Heart right ventricle (tissue), 16 donors: Measurements from ENCODE around the gene TDRD10. TPM values are rescaled to one million over a fixed set of nuclear protein-coding genes. Genes with fewer than 3 reads are reported as not detected.

ENCODE experiments used
- ATAC-seq, 8 donors: fragments of 200-7000 bp; cut with Tn5 transposase; one replicate each; pipeline ENCODE4 v1.9.1; 2020; ENCODE audit warnings: mild to moderate bottlenecking in 8 of 8, moderate library complexity in 8 of 8, moderate number of reproducible peaks in 1 of 8
- DNase-seq, 2 donors: peaks; one replicate each; pipeline ENCODE4 v3.0.0-alpha.2; 2020
- H3K27ac ChIP-seq, 10 donors: fragments of 200-600 bp; sonication (generic) in 2 of 10; one replicate each; pipeline versions ENCODE4 v1.5.0 to v1.8.0; 2020 to 2022; ENCODE audit warnings: mild to moderate bottlenecking in 3 of 10
- H3K27me3 ChIP-seq, 7 donors: fragments of 200-600 bp; one replicate each; pipeline ENCODE4 v1.8.0; 2021 to 2022; ENCODE audit warnings: mild to moderate bottlenecking in 2 of 7
- H3K36me3 ChIP-seq, 9 donors: fragments of 200-600 bp; sonication (generic) in 1 of 9; one replicate each; pipeline versions ENCODE4 v1.5.0 to v1.8.0; 2020 to 2022; ENCODE audit warnings: mild to moderate bottlenecking in 2 of 9
- H3K4me1 ChIP-seq, 9 donors: fragments of 200-600 bp; sonication (generic) in 1 of 9; one replicate each; pipeline versions ENCODE4 v1.5.0 to v1.8.0; 2020 to 2022; ENCODE audit warnings: mild to moderate bottlenecking in 4 of 9
- H3K4me3 ChIP-seq, 10 donors: fragments of 200-600 bp; sonication (generic) in 2 of 10; one replicate each; pipeline versions ENCODE4 v1.5.0 to v1.8.0; 2020 to 2022; ENCODE audit warnings: mild to moderate bottlenecking in 7 of 10, moderate library complexity in 2 of 10
- H3K9me3 ChIP-seq, 11 donors: fragments of 200-600 bp in 10 of 11; sonication (generic) in 2 of 11; one replicate each; pipeline versions ENCODE4 v1.5.0 to v1.8.0; 2013 to 2022; ENCODE audit warnings: mild to moderate bottlenecking in 2 of 11, control low read depth in 1 of 11, moderate library complexity in 1 of 11
- WGBS, 2 donors: extraction: QIAGEN DNeasy Blood & Tissue Kit; methylation state at CpG; one replicate each; pipeline ENCODE4 v1.1.7; 2013; ENCODE audit warnings: inconsistent platforms in 1 of 2; 5-methylcytosine and 5-hydroxymethylcytosine counted together
- intact Hi-C, 10 donors: fragments of 100-400 bp; cut with DNase I; formaldehyde crosslinking; loops; one replicate each; pipeline versions ENCODE4 v1.11.1 to v1.14.2; 2022
- polyA plus RNA-seq, 2 donors: library from polyadenylated mRNA; stranded (reverse); fragments of 200-250 nt; gene quantifications; one replicate each; pipeline ENCODE4 v1.2.3, GENCODE V29; 2013
- total RNA-seq, 10 donors: library from RNA; stranded (reverse); fragmentation: NEBNext Ultra II Directional in 3 of 10; extraction: Animal tissue kit (Norgen Biotek cat#: 25700) in 3 of 10; gene quantifications; one replicate each; pipeline versions ENCODE4 v1.2.1 to v1.2.4, GENCODE V29; 2021 to 2023
- TF ChIP-seq, protein P1 (sequence below), 9 donors: fragments of 200-600 bp; sonication (generic) in 2 of 9; IDR thresholded peaks; one replicate each; pipeline versions ENCODE4 v1.5.0 to v1.8.0; 2021 to 2022; ENCODE audit warnings: antibody characterized with exemption in 9 of 9, mild to moderate bottlenecking in 5 of 9, moderate library complexity in 1 of 9
- donor health status: Arrhythmogenic right ventricular cardiomyopathy.
- donor health status: ischemic (EF 13 %, LVEDD 7.1; RV severe dilation, severe dysfunction).
- donor health status: healthy with polysubstance abuse.
- donor health status: DM: no; HTN: yes; CAD: no.
- donor health status: DM: no; HTN: no; CAD: no.
- donor health status: ischemic (EF 25% LVEDD 6.9; RV normal size, moderate dysfunction).
- donor health status: ischemic (EF 25% LVEDD 5.7; RV mildly dilated, moderate dysfunction).
- donor health status: healthy.
- donor health status: DM: yes; HTN: yes; CAD: no.
- donor health status: Ischemic cardiomyopathy.
- donor health status: ischemic (EF 35%, LVEDD 5.7; RV mildly dilated, moderate dysfunction).
- donor health status: nonischemic (EF 11% LVEDD 7.7; RV severe dilation, severe dysfunction).
- donor health status: DM: yes; HTN: yes; CAD: no.
- donor health status: PGD.
- donor health status: ischemic (EF 29% LVEDD 5.4; RV normal size, mild dysfunction).
- donor health status: nonischemic (EF 23%, LVEDD 6.1; RV moderate dilation, normal function).

Gene TDRD10
- total and polyA plus RNA-seq, 12 donors, result 1.1 to 13.3 (median 2.0) TPM

DNA sequence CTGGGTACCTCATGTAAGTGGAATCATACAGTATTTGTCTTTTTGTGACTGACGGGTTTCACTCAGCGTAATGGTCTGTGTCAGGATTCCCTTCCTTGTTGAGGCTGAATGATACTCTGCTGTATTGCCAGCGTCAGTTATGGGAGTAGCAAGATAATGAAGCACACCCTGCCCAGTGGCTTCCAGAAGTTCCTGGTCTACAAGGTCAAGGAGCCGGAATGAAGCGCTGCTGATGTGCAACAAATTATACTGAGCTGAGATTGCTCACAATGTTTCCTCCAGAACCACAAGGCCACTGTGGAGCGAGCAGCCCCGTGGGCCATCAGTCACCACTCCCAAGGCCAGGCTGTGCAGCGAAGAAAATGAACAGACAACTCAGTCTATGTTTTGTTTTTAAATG, 24.0 kb upstream of the TDRD10 start:
- Histone ChIP-seq H3K4me3 (no peak overlapping the region), H3K4me1 (peaks cover 0 to 40% (median 23%) of the 10 kb centered on the region in 9 donors), H3K27me3 (no peaks in the 10 kb centered on the region), H3K27ac (no peak overlapping the region), H3K36me3 (peaks cover 0 to 48% (median 0%) of the 10 kb centered on the region in 9 donors), H3K9me3 (no peaks in the 10 kb centered on the region)
- intact Hi-C loops, result loop anchor here in 3 of 10 donors (2.0 to 5.0 kb wide), 3 partner anchors 64 to 399 kb away; no protein-coding TSS in a partner anchor
- TF ChIP-seq, protein P1, sequence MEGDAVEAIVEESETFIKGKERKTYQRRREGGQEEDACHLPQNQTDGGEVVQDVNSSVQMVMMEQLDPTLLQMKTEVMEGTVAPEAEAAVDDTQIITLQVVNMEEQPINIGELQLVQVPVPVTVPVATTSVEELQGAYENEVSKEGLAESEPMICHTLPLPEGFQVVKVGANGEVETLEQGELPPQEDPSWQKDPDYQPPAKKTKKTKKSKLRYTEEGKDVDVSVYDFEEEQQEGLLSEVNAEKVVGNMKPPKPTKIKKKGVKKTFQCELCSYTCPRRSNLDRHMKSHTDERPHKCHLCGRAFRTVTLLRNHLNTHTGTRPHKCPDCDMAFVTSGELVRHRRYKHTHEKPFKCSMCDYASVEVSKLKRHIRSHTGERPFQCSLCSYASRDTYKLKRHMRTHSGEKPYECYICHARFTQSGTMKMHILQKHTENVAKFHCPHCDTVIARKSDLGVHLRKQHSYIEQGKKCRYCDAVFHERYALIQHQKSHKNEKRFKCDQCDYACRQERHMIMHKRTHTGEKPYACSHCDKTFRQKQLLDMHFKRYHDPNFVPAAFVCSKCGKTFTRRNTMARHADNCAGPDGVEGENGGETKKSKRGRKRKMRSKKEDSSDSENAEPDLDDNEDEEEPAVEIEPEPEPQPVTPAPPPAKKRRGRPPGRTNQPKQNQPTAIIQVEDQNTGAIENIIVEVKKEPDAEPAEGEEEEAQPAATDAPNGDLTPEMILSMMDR (IDR thresholded peaks at IDR 0.05), result no peak
- ATAC-seq (no peak), DNase-seq (no peak)
- WGBS, 2 donors, result 90% methylated on average over 8 of the region's 8 CpGs

DNA sequence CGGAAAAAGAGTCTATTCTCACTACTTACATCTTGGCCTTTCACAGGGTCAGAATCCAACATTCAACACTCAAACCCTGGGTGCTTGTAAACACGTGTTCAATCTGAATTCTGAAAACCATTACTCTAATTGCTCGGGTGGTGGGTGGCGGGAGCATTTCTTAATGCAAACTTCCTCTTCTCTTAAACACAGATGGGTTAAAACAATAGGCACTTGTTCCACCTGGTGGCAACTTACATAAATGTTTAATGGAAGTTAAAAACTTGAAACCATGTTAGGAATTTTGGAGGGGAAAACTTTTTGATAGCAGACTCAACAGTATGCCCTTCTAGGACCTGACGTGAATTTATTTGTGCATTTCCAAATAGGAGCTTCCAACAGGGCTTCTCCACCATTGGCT, 23.4 kb upstream of the TDRD10 start:
- intact Hi-C loops, result loop anchor here in 4 of 10 donors (1.0 to 5.0 kb wide), 4 partner anchors 64 to 399 kb away; no protein-coding TSS in a partner anchor
- TF ChIP-seq, protein P1 (IDR thresholded peaks at IDR 0.05), result no peak
- ATAC-seq, result no peak

GRCh38 chr1:154479764-154480421, 22.1 kb upstream of the TDRD10 start:
- Histone ChIP-seq H3K27ac (peak overlapping the region in 4 of 10 donors; percentile 23 to 66 (median 44)), H3K4me3 (no peak overlapping the region), H3K27me3 (no peaks in the 10 kb centered on the region), H3K4me1 (peaks cover 0 to 49% (median 27%) of the 10 kb centered on the region in 9 donors), H3K9me3 (no peaks in the 10 kb centered on the region), H3K36me3 (peaks cover 0 to 59% (median 8%) of the 10 kb centered on the region in 9 donors)
- 34 to 35% methylated on average over 9 of the region's 9 CpGs for WGBS, 2 donors
- intact Hi-C loops, result loop anchor here (1.0 to 10.0 kb wide), 11 partner anchors 62 to 575 kb away; partner anchors contain the start of genes KCNN3 (in 3 of the 10) and ADAM15 (in 1 of the 10)
- peak; percentile 84 to 92 (median 90) for ATAC-seq
- TF ChIP-seq, protein P1 (IDR thresholded peaks at IDR 0.05), result peak; percentile 85 to 95 (median 94)
- peak in 1 of 2 donors; percentile 79 for DNase-seq

More for the DNA sequence above, 23.4 kb upstream of the TDRD10 start:
- Histone ChIP-seq H3K4me3 (no peak overlapping the region), H3K36me3 (peaks cover 0 to 50% (median 2%) of the 10 kb centered on the region in 9 donors), H3K27me3 (no peaks in the 10 kb centered on the region), H3K27ac (no peak overlapping the region), H3K4me1 (peaks cover 0 to 42% (median 23%) of the 10 kb centered on the region in 9 donors), H3K9me3 (no peaks in the 10 kb centered on the region)
- no peak for DNase-seq
- 65 to 66% methylated on average over 5 of the region's 5 CpGs for WGBS, 2 donors

DNA sequence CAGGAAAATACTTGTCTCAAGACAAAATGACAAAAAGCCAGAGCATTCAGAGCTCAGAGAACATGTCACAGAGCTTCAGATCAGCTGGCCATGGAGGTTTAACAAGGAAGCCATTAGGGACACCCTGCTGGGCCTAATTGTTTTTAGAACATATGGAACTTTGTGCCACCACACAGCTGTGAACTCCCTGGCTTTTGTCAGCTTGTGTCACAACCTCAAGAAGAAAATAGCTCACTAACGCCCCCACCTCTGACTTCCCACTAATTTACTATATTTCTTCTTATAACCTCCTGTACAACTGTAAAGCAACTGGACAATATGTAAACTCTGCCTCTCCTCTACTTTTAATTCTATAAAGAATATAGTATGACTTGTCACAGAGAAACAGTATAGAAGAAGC, 21.0 kb upstream of the TDRD10 start:
- Histone ChIP-seq H3K36me3 (peaks cover 0 to 63% (median 13%) of the 10 kb centered on the region in 9 donors), H3K27me3 (no peaks in the 10 kb centered on the region), H3K4me1 (peaks cover 3 to 56% (median 35%) of the 10 kb centered on the region in 9 donors), H3K27ac (peak overlapping the region in 5 of 10 donors; percentile 16 to 66 (median 41)), H3K9me3 (no peaks in the 10 kb centered on the region), H3K4me3 (no peak overlapping the region)
- WGBS, 2 donors, result 52 to 59% methylated on average over 1 of the region's 1 CpG
- TF ChIP-seq, protein P1 (IDR thresholded peaks at IDR 0.05), result no peak
- intact Hi-C loops, result loop anchor here in 8 of 10 donors (2.0 to 10.0 kb wide), 9 partner anchors 64 to 574 kb away; partner anchors contain the start of genes KCNN3 (in 3 of the 8) and ADAM15 (in 1 of the 8)
- DNase-seq (no peak), ATAC-seq (no peak)
